ENCODE results near the gene TMEM17.

DNA sequence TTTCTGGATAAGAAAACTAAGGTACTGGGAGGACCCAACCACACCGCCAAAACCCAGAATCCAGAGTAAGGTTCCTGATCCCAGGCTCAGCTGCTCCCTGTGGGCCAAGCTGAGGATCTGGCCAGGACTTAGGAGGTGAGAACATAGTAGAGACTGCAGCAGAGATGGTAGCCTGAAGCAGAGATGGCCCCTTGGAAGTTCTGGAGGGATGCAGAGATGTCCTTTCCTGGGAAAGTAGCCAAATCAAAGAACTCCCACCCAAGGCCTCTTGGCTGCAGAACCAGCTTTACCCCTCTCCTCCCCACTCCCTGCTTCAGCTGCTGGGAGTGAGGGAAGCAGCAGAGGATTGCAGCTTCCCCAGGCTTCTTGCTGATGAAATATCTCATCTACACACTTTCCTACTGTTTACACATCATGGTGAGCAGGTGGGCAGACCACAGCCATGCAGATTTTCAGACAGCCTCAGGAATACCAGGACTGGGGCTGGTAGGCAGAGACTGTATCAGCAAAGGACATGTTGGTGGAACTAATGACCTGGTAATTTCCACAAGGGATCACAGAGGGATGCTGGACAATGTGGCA lies 32.7 kb downstream of the TMEM17 start:
- TF ChIP-seq, protein P1, sequence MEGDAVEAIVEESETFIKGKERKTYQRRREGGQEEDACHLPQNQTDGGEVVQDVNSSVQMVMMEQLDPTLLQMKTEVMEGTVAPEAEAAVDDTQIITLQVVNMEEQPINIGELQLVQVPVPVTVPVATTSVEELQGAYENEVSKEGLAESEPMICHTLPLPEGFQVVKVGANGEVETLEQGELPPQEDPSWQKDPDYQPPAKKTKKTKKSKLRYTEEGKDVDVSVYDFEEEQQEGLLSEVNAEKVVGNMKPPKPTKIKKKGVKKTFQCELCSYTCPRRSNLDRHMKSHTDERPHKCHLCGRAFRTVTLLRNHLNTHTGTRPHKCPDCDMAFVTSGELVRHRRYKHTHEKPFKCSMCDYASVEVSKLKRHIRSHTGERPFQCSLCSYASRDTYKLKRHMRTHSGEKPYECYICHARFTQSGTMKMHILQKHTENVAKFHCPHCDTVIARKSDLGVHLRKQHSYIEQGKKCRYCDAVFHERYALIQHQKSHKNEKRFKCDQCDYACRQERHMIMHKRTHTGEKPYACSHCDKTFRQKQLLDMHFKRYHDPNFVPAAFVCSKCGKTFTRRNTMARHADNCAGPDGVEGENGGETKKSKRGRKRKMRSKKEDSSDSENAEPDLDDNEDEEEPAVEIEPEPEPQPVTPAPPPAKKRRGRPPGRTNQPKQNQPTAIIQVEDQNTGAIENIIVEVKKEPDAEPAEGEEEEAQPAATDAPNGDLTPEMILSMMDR (IDR thresholded peaks at IDR 0.05): no peak
- TF ChIP-seq POLR2A (IDR thresholded peaks at IDR 0.05): no peak

Measured in testis (tissue), 2 donors.